Right hindlimb (tissue), 1 donor: ENCODE data around the gene ITGA1.
"Not testable (repeated sequence)": the region's sequence is repeated elsewhere in the genome, so short reads cannot be mapped to it uniquely, and the experiment has no call there.

Experiments
- DNase-seq: peaks from one replicate; pipeline ENCODE4 v3.0.0-alpha.2; 2018

The ITGA1 gene

DNA sequence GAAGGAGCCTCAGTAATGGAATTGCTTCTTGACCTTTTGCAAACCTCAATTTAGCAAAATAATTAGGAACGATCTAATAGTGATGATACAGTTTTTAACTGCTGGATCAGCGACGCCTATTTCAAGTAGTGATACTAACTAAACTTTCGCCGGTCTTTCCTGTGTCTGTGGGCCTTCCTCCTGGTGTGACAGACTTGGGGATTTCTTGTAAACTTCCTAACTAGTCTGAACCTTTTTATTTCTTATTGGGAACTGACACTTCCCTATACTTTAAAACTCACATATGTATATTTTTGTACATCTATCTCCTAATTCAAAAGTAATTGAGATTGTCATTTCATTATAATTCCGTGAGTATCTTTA is 15.2 kb downstream of the ITGA1 start:
- no peak for DNase-seq

DNA sequence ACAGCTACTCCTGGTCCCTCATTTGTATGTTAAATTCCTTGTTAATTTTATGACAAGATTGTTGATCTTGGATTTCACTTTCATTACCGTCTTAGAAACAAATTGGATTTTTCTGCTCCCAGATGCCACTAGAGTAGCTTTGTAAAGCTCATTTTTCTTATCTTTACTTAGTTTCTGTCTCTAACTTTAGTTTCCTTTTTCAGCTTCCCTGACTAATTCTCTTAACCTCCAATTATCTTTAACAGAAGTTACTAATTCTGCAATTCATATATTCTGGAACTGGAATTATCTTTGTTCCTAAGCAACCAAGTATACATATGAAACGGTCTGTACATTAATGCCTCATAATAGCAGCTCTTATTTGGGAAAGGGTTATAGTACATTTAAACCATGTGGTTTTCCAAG is 16.7 kb downstream of the ITGA1 start:
- no peak for DNase-seq

DNA sequence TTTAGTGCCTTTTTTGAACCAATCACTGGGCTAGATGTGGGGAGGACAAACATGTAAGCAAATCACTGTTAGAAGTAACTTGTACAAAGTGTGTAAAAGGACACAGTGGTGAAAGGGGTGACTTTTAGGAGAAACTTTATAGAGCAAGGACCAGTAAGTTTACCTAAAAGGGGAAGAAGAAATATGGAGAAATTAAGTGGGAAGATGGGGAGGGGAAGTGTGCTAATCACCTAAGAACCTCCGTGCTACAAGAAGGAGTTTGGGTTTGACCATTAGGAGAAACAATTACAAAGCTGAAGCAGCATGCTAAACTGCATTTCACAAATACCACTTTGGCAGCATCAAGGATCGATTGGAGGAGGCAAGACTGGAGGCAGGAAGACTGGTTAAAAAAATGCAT is 17.3 kb downstream of the ITGA1 start:
- no peak for DNase-seq

DNA sequence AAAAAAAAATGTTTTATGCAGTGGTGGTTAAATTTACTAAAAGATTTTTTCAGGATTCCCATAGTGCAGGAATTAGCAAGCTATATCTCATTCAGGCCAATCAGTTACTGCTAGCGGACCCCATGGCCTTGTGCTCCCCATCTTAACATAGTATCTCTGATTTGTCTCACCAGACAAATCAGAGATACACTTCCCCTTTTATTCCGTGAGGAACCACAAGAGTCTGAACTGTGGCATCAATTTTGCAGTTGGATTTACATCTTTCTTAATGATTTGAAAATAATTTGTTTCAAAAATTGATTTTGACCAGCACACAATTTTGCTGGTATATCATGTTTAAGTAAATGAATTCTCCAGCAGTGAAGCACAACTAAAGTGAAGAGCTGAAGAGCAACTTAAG is 17.9 kb downstream of the ITGA1 start:
- DNase-seq, result no peak

DNA sequence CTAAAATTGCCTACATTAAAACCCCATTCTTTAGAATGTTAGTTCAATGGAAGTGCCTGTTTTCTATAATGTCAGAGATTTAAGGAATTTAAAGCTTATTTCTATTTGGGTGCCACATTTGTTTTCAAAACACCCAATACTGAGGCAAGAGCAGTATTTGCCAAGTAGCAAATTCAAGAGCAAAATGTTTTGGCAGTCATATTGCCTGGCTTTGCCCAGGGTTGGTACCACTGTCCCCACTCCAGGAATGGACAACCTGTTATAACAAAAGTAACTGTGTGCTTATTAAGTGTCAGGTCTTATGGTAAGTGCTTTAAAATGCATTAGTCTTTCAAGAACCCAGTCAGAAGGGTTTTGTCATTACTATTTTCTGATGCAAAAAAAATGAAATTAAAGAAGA is 19.3 kb downstream of the ITGA1 start:
- DNase-seq, result no peak

DNA sequence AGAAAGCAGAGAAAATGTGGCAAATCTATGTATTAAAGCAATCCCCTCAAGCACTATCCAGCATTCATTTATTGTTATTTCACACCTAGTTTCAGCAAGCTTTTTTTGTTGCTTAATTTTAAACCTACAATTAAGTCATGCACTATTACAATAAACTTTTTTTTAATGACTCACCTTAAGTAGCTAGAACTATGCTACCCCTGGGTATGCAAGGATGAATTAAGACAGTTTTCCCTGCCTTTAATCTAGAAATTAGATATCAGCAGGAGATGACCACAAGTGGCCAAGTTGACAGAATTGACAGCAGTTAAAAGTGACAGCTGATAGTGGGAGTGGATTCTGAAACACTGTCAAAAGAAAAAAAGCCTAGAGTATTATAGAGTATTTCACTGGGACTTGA is 20.0 kb downstream of the ITGA1 start:
- DNase-seq, result no peak

DNA sequence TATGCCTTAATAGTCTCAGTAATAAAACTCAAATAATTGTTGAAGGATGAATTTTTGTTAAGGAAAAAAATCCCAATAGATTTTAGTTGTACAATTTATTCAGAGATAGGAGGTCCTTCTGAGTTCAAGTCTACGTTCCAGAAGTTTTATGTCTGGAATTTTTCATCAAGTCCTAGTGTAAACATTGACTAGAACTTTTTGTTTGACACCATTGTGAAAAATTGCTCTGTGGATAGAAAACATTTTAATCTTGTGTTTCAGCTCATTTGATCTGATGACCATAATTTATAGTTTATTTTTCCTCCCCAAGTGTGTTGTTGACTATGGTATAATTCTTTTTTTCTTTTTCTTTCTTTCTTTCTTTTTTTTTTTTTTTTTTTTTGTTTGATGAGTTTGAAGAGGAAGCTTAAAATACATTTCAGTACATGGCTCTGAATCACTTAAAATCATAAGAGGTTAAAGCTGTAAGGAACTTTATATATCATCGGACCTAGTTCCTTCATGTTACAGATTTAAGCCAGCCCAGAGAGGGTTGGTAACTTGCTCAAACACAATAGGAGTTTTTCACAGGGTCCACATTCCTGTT is 20.7 kb downstream of the ITGA1 start:
- DNase-seq, result no peak

DNA sequence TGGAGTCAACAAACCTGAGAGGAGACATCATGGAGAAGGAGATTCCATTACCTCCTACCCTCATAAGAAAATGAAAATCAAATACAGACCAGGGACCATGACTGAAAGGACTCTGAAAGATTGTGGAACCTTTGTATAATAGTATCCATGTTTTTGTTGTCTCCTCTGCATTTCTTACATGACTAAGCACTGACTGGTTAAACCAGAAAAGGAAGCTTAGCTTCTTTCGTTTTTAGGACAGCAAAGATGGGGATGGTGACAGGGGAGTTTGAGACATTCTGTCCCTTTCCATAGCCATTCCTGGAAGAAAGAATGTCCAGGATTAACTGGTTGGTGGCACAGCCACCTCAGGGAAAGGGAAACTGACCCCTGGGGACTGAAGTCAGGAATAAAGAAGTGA is 22.2 kb downstream of the ITGA1 start:
- no peak for DNase-seq

DNA sequence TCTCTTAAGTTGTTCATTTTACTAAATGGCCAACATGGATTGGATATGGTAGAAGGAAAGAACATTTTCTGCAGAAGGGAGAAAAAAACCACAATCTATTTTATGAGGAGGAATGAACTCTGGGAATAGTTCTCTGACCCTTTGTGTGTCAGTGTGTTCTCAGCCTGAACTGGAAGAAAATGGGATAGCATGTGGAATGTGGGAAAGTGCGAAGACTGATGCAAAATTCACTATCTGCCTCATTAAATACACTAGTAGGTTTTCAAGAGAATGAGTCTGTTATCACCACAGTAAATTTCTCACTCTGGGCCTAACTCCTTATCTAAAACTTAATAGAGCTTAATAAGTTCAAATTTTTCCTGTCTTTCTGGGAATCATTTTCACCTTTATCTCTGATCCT is 22.7 kb downstream of the ITGA1 start:
- no peak for DNase-seq

DNA sequence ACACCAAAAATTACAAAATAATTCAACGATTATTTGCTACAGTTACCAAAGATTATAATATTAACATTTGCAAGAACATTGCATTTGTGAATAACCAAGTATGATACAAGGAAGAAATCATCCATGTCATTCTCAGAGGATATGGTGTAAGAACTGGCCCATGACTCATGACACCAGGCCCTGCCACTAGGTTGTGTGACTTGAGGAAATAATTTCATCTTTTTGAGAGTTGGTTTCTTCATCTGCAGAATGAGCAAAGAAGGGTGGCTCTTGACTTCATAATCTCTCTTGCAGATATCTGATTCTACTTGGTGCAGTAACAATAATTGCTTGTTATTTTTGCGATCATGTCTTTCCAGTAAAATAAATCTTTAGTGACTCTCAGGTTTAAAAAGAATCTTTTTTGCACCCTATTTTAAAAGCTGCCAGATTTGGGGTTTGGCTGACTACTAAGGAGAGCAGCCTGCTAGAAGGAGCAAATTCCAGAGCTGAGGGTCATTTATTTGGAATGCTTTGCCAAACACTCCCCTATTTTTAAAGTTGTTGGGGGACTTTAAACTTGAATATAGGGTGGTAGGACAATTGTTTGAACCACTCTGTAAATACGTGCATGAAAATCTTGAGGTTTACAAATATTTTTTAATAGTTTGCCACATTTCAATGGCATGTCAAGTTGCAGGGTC is 23.5 kb downstream of the ITGA1 start:
- DNase-seq, result no peak

DNA sequence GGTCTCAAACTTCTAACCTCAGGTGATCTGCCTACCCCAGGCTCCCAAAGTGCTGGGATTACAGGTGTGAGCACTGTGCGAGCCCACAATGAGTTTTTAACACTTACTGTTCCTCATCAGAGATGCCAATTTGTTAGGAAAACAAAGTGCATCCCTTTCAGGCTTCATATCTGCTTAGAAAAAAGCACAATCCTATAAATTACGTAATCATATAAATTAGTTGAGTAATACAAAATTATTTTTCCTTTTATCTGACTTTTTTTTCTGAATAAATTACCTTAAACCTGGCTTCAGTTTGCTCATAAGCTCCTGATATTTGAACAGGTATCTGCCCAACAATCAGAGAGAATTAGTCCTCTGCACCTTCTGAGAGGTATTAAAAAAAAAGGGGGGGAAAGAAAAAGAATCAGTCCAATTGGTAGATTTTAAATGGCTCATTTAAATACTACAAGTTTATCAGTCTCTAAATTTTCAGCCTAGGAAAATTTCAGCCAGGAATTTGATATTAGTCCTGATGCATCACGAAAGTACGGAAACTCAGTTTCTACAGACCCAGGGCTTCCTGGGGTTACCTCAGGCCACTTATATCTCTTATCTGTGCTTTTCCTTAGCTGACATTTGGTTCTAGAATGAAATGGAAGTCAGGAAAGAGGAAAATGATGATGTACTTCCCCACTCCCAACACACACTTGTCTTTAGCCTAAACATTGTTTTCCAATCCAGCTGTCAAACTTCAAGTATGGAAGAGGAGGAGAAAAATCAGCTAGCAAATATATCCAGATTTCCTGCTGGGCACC is 26.8 kb downstream of the ITGA1 start:
- no peak for DNase-seq

DNA sequence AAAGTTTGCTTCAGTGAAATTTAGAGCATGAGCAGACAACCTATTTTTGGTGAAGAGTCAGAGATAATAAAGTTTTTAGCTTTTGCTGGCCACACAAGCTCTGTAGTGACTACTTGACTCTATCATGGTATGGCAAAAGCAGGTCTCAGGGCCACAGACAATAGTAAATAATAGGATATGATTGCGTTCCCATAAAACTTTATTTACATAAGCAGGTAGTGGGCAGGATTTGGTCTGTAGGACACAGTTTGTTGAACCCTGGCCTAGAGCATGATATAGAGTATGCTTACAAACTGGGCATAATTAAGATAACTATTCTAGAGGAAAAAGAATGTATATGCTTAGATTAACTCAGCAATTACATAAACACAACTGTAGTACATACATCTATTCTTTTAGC is 30.1 kb downstream of the ITGA1 start:
- no peak for DNase-seq

DNA sequence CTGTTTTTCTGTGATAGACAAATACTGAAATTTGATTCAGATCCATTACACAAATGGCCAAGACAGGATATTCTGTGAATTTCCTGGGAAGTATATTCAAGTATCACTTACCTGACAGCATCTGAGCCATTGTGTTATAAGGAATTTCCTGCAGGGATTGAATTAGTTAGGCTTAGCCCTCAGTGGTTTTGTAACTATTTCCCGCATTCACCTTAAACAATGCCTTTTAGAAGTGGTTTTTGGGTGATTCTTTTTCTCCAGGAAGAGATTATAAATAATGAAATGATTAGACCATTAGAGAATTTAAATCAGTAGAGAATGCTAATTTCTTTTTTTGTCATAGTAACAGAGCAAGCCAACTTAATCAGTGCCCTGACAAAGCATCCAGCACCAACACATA is 30.6 kb downstream of the ITGA1 start:
- DNase-seq, result no peak

DNA sequence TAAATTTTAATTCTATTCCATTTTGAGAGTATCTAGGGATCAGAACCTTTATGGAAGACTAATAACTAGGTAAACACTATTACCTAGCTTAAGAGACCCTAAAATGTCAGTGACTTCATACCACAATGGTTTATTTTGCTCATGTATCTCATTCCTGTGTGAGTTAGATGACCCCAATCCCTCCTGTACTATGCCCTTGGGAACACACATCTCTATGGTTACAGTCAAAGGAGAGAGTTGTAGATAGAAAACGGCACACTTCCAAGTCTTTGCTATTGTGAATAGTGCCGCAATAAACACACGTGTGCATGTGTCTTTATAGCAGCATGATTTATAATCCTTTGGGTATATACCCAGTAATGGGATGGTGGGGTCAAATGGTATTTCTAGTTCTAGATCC is 31.1 kb downstream of the ITGA1 start:
- not testable (repeated sequence) for DNase-seq

DNA sequence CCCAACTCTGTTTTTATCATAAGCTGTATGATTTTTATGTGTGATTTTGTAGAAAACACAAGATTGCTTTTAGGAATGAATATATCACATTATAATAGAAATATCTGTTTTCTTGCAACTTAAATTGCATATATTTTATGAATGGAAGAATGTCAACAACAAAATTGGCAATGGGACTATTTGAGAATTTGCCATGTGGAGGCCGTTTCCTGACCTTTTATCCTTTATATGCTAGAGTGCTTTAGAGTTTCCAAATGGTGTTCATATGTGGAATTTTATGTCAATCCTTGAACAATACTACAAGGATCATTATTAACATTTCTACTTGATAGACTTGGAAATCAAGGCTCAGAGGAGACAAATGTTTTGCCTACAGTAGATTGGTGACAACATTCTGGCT is 34.2 kb downstream of the ITGA1 start:
- no peak for DNase-seq

DNA sequence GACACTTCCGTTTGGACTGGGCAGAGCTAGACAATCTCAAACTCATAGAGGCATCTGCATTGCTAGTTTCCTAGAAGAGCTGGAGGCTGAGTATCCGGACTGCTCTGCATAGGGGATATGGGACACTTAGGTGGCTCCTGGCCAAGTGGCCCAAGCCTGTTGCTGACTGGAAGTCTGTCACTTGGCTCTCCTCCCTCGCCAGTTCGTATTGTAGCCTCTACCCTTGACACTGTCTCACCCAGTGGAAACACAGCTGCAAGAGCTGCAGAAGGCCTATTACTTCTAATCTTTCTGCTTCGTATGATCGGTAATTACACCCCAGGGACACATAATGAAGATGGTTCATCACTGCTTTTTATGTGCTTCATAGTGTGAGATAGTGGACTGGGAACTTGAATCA is 34.7 kb downstream of the ITGA1 start:
- DNase-seq, result peak; percentile 79

DNA sequence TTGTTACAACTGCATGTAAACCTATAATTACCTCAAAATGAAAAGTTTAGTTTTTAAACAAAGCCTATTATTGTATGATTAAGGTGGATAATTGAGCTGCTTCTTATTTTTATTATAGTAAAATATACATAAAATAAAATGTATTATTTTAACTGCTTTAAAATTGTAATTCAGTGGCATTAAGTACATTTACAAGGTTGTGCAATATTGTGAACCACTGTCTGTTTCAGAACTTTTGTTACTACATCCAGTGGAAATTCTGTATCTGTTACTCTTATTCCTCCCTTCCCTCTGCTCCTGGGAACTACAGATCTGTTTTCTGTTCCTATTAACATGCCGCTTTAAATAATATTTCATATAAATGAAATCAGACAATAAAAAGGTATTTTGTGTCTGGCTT is 37.1 kb downstream of the ITGA1 start:
- no peak for DNase-seq

DNA sequence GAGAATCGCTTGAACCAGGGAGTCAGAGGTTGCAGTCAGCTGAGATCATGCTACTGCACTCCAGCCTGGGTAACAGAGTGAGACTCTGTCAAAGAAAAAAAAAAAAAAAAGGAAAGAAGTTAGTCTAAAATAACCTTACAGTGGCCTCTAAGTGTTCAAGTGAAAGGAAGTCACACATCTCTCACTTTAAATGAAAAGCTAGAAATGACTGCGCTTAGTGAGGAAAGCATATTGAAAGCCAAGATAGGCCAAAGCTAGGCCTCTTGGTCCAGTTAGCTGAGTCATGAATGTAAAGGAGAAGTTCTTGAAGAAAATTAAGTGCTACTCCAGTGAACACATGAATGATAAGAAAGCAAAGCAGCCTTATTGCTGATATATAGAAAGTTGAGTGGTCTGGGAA is 38.1 kb downstream of the ITGA1 start:
- no peak for DNase-seq

DNA sequence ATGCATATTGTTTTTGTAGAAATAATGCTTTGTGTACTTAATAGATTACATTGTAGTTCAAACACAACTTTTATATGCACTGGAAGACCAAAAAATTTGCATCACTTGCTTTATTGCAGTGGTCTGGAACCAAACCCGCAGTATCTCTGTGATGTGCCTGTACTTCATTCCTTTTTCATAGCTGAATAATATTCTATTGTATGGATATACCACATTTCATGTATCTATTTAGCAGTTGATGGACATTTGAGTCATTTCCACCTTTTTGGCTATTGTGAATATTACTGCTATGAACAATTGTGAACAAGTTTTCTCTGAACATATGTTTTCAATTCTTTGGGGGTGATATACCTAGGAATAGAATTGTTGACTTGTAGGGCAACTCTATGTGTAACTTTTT is 40.1 kb downstream of the ITGA1 start:
- DNase-seq, result no peak

DNA sequence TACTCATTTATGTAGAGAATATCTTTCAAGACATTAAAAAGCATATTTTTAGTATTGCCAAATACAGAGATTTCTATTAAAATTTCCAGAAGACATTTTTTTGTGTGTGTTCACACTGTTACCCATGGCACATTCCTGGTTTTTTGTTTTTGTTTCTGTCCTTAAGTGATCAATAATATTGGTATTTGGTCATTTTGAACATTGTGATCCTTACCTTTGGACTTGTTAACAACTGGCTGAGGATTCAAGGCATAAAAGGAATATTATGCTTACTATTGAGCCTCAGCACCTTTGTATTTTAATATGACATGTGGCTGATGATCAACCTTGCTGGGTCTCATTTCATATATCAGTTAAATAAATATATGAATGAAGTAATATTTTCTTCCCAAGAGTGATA is 41.9 kb downstream of the ITGA1 start:
- no peak for DNase-seq

DNA sequence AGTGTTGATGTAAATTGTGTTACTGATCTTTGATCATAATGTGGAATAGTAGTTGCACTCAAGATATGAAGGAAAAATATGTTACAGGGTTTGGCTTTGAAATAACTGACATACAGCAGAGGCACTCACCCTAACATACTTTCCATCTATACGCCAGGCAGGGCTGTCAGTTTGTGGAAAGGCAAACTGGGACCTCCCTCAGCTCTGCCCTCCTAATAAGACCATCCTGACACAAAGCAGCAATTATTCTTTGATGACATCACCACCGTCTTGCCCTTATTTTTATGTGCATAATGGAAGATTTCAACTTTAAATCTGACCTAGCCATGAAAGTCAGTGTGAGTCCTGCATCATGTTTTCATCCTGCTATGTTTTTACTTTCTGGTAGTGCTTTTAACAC is 42.9 kb downstream of the ITGA1 start:
- no peak for DNase-seq

DNA sequence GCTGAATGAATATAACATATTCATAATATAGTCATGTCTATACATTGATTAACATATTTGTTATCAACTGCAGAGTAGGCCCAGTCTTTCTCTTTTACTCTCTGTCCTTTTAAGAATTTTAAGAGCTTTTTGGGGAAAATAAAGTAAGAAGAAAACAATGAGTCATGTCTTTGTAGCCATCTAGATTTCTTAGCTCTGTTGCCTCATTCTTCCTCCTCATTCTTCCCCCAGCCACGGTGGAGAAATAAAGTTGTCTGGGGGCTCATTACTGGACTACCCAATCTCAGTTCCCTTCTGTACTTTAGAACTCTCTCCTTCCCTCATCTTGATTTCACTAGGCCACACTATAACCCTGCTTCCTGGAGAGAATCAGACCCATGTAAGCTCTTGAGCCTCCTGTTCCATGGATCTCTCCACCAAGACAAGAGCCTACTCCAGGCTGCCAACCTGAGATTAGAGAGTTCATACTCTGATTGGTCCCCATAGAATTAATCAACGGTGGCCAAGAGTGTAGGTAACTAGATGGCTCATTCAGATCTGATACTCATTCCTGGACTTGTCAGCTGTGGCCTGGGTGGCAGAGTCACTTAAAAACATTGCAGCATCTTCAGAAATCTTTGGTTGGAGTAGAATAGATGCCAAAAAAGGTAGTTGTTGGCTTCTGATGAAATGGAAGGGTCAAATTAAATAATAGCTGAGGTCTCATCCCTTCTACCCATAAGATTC is 44.2 kb downstream of the ITGA1 start:
- DNase-seq, result no peak

DNA sequence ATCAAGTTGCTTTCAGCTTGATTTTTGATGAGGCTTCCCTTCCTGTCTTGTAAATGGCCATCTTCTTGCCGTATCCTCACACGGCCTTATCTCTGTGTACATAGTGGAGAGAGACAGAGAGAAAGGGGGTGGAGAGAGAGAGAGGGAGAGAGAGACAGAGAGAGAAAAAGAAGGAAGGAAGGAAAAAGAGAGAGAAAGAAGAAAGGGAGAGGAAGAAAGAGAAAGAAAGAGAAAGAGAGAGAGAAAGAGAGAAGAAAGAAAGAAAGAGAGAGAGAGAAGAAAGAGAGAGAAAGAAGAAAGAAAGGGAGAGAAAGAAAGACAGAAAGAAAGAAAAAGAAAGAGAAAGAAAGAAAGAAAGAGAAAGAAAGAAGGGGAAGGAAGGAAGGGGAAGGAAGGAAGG is 46.6 kb downstream of the ITGA1 start:
- DNase-seq, result no peak

DNA sequence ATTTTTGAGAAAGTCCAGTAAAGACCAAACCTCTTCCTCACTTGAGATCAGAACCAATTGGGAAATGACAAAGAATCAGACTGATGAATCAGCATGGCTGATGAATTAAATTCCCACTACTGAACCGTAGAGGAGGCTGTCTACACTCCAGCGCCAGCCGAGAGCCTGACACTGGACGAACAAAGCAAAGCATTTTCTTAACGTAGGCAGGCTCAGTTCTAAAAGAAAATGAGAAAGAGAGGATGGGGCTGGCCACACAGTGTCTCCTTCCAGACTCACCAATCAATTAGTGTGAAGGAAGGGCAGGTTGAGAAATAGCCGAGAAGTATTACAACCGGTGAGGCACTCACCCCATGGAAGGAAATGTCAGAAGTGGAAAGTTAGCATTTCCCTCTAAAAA is 49.4 kb downstream of the ITGA1 start:
- no peak for DNase-seq
